IPS DF 19.7 (cell line): ENCODE results near the gene COG1.

Experiments
- DNase-seq: peaks from one replicate; pipeline ENCODE4 v3.0.0-alpha.2; 2013; ENCODE audit warnings: low read depth, low spot score

The COG1 gene

GRCh38 chr17:73199751-73200317 lies 7.0 kb downstream of the COG1 start:
- no peak for DNase-seq

- no peak for DNase-seq
These were observed 7.6 kb downstream of the COG1 start for GRCh38 chr17:73200476-73200875.

- no peak for DNase-seq
These were observed 8.6 kb downstream of the COG1 start for GRCh38 chr17:73201215-73202069.

GRCh38 chr17:73203135-73203787 lies 10.4 kb downstream of the COG1 start:
- no peak for DNase-seq

- no peak for DNase-seq
These were observed 11.1 kb downstream of the COG1 start for GRCh38 chr17:73203788-73204479.

- no peak for DNase-seq
These were observed 12.7 kb downstream of the COG1 start for GRCh38 chr17:73205459-73205961.

GRCh38 chr17:73208139-73208827 lies 15.4 kb downstream of the COG1 start:
- DNase-seq, result no peak

- DNase-seq, result no peak
These were observed 16.6 kb downstream of the COG1 start for GRCh38 chr17:73209436-73209835.

GRCh38 chr17:73210002-73210678 lies 17.3 kb downstream of the COG1 start:
- no peak for DNase-seq

GRCh38 chr17:73211745-73212144 lies 18.9 kb downstream of the COG1 start:
- DNase-seq, result no peak

- no peak for DNase-seq
These were observed 21.2 kb downstream of the COG1 start for GRCh38 chr17:73214008-73214407.

- no peak for DNase-seq
These were observed 22.0 kb downstream of the COG1 start for GRCh38 chr17:73214851-73215250.

- no peak for DNase-seq
These were observed 22.6 kb downstream of the COG1 start for GRCh38 chr17:73215447-73215846.

GRCh38 chr17:73223626-73224230 lies 30.9 kb downstream of the COG1 start:
- DNase-seq, result no peak

- DNase-seq, result no peak
These were observed 31.4 kb downstream of the COG1 start for GRCh38 chr17:73224237-73224636.

- no peak for DNase-seq
These were observed 31.9 kb downstream of the COG1 start for GRCh38 chr17:73224663-73225305.

GRCh38 chr17:73226556-73227172 lies 33.8 kb downstream of the COG1 start:
- no peak for DNase-seq

- no peak for DNase-seq
These were observed 34.5 kb downstream of the COG1 start for GRCh38 chr17:73227379-73227778.

- no peak for DNase-seq
These were observed 35.1 kb downstream of the COG1 start for GRCh38 chr17:73227944-73228343.
